Ectodermal cell (in vitro differentiated cells): ENCODE measurements around the gene ARSD.
"Not testable (repeated sequence)": the region's sequence is repeated elsewhere in the genome, so short reads cannot be mapped to it uniquely, and the experiment has no call there.

Experiments
- H3K27ac ChIP-seq: 2 replicates; pipeline ENCODE4 v1.7.0; 2013; ENCODE audit warnings: mild to moderate bottlenecking, low read depth, low read length; ENCODE audit not compliant: insufficient read depth, poor library complexity, severe bottlenecking
- H3K27me3 ChIP-seq: 2 replicates; pipeline ENCODE4 v1.7.0; 2013; ENCODE audit warnings: mild to moderate bottlenecking, low read length; ENCODE audit not compliant: insufficient read depth, control insufficient read depth, poor library complexity, severe bottlenecking
- H3K36me3 ChIP-seq: one replicate; pipeline ENCODE4 v1.7.0; 2013; ENCODE audit warnings: low read length; ENCODE audit not compliant: control insufficient read depth, insufficient read depth
- H3K4me1 ChIP-seq: one replicate; pipeline ENCODE4 v1.7.0; 2013; ENCODE audit warnings: low read length; ENCODE audit not compliant: control insufficient read depth, insufficient read depth
- H3K4me3 ChIP-seq: 2 replicates; pipeline ENCODE4 v1.7.0; 2013; ENCODE audit warnings: low read depth, low read length, control low read depth; ENCODE audit not compliant: insufficient read depth
- H3K9me3 ChIP-seq: 2 replicates; pipeline ENCODE4 v1.7.0; 2013; ENCODE audit warnings: mild to moderate bottlenecking, low read length, moderate library complexity; ENCODE audit not compliant: control insufficient read depth
- WGBS, 2 experiments: methylation state at CpG; one replicate each; pipeline ENCODE4 v1.1.7; 2013; ENCODE audit warnings: missing lambda C conversion rate in 2 of 2; 5-methylcytosine and 5-hydroxymethylcytosine counted together

ARSD gene

DNA sequence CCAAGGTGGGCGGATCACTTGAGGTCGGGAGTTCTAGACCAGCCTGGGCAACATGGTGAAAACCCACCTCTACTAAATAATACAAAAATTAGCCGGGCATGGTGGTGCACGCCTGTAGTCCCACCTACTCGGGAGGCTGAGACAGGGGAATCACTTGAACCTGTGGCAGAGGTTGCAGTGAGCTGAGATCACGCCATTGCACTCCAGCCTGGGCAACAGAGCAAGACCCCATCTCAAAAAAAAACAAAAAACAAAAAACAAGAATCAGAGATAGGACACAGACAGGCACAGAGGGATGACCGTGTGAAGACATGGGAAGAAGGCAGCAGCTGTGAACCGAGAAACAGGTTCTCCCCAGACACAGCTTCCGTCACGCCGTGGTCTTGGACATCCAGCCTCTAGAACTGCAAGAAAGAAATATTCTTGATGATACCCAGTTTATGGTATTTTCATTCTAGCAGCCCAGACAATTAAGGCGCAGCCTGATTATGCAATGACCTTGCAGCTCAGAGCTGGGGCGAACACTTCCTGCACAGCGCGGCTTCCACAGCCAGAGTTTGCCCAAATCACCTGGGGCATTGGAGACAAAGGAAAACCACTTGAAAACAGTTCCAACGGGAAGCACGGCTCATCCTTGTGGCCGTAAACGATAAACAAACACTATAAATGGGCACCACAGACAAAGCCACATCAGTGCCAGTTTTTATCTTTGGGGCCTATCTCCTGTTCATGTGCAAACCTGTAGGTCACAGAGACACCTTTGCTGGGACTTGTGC lies 4.2 kb upstream of the ARSD start:
- no peaks in the 10 kb centered on the region for H3K9me3 ChIP-seq
- H3K4me3 ChIP-seq = no peak overlapping the region
- no peak overlapping the region for H3K27ac ChIP-seq
- no peaks in the 10 kb centered on the region for H3K27me3 ChIP-seq
- no peaks in the 10 kb centered on the region for H3K4me1 ChIP-seq
- 91 to 94% methylated on average over 19 of the region's 19 CpGs for WGBS, 2 experiments
- no peaks in the 10 kb centered on the region for H3K36me3 ChIP-seq

- Histone ChIP-seq H3K27me3 (no peaks in the 10 kb centered on the region), H3K9me3 (no peaks in the 10 kb centered on the region), H3K27ac (no peak overlapping the region), H3K4me3 (no peak overlapping the region), H3K4me1 (no peaks in the 10 kb centered on the region), H3K36me3 (no peaks in the 10 kb centered on the region)
- WGBS, 2 experiments = 13 to 21% methylated on average over 4 of the region's 4 CpGs
Measured at GRCh38 chrX:2931612-2932011, 2.5 kb upstream of the ARSD start.

DNA sequence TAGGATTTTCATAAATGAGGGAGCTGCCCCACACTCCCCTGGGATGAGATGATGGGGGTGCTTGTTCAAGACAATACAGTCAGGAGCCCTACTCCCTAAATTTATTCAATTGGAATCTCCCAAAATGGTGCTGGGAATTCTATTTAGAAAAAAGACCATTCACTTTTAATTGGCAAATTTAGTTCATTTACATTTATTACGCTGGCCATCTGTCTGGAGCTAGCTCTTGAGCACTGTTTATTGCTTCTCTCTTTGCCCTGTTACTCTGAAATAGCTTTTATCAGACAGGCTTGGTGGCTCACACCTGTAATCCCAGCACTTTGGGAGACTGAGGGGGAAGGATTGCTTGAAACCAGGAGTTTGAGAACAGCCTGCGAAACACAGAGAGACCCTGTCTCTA lies 2.0 kb upstream of the ARSD start:
- H3K27me3 ChIP-seq = no peaks in the 10 kb centered on the region
- H3K4me1 ChIP-seq = no peaks in the 10 kb centered on the region
- no peak overlapping the region for H3K27ac ChIP-seq
- no peaks in the 10 kb centered on the region for H3K9me3 ChIP-seq
- no peak overlapping the region for H3K4me3 ChIP-seq
- no peaks in the 10 kb centered on the region for H3K36me3 ChIP-seq
- 26 to 55% methylated on average over 2 of the region's 2 CpGs for WGBS, 2 experiments

DNA sequence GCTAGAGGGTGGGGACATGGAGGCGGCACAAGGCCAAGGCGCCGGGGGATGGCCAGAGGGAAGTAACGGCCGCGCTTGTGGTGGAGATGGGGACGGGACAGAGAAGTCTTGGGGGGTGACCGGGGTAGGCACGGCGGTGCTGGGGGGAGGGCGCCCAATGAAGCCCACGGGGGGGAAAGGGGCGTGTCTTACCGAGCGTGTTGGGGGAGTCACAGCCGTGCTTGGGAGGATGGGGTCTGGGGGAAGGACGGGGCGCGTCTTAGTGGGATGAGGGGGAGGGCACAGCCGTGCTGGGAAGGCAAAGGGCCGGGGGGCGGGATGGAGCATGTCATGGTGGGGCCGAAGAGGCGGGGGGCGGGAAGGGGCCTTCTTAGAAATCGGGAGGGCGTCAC lies 952 bp downstream of the ARSD start:
- Histone ChIP-seq H3K27ac (peak overlapping the region; percentile 88), H3K4me3 (peak overlapping the region; percentile 54), H3K27me3 (no peaks in the 10 kb centered on the region), H3K4me1 (no peaks in the 10 kb centered on the region), H3K9me3 (no peaks in the 10 kb centered on the region), H3K36me3 (no peaks in the 10 kb centered on the region)
- 1% methylated on average over 20 to 27 of the region's 27 CpGs for WGBS, 2 experiments

- H3K4me3 ChIP-seq = no peak overlapping the region
- no peaks in the 10 kb centered on the region for H3K27me3 ChIP-seq
- H3K4me1 ChIP-seq = no peaks in the 10 kb centered on the region
- H3K36me3 ChIP-seq = no peaks in the 10 kb centered on the region
- H3K27ac ChIP-seq = no peak overlapping the region
- no peaks in the 10 kb centered on the region for H3K9me3 ChIP-seq
- 96 to 97% methylated on average over 14 of the region's 15 CpGs for WGBS, 2 experiments
Measured at GRCh38 chrX:2926664-2927275, 2.4 kb downstream of the ARSD start.

DNA sequence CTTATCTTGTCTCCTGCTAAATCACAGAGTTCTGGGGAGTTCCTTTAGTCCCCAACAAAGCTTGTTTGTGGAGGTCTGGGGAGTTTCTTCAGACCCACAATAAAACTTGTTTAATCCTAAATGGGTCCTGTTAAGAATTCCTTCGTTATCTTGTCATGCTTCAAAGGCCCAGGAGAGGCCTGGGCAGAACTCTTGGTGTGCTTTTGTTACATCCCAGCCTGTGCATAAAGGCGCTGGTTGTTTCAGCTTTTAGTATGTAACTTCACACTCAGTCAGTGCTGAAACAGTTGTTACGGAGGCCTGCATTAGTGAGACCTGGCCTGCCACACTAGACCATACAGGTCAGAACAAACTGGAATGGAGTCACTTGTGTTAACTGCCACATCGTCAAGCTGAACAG lies 2.9 kb downstream of the ARSD start:
- not testable (repeated sequence) for H3K27me3 ChIP-seq, H3K27ac ChIP-seq, H3K36me3 ChIP-seq, H3K4me3 ChIP-seq, H3K9me3 ChIP-seq, H3K4me1 ChIP-seq
- 36 to 45% methylated on average over 4 of the region's 4 CpGs for whole genome bisulfite sequencing, 2 experiments

DNA sequence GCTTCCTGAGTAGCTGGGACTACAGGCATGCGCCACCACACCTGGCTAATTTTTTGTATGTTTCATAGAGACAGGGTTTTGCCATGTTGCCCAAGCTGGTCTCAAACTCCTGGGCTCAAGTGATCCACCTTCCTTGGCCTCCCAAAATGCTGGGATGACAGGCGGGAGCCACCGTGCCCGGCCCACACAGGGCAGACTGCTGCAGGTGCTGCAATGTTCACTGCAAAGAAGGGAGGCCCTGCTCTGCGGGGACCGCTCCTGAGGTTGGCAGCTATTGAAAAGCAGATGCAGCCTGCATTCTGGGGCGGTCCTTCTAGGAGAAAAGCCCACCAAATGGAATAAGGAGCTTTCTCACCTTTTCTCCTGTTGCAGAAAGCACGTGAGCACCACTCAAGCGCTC lies 5.0 kb downstream of the ARSD start:
- H3K27ac ChIP-seq = no peak overlapping the region
- H3K27me3 ChIP-seq = no peaks in the 10 kb centered on the region
- 91 to 93% methylated on average over 9 of the region's 9 CpGs for WGBS, 2 experiments
- H3K4me3 ChIP-seq = no peak overlapping the region
- no peaks in the 10 kb centered on the region for H3K36me3 ChIP-seq
- no peaks in the 10 kb centered on the region for H3K4me1 ChIP-seq
- no peaks in the 10 kb centered on the region for H3K9me3 ChIP-seq

DNA sequence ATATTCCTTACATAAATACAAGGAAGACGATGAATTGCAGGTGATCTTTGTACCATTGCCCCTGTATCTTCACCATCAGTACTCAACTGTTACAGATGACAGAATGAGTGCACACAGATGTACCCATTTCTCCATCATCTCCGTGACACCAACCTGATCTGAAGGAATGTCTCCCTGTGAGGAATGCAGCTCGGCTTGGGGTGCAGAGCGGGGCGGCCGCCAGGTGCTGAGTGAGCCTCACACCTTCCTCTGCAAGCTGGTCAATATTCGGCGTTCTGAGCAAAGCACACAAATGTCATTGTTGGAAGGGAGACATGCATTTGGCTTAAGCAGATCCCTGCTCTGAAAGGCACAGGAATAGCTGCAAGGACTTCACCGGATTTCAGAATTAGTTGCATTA lies 7.4 kb downstream of the ARSD start:
- 93 to 95% methylated on average over 9 of the region's 9 CpGs for WGBS, 2 experiments
- Histone ChIP-seq H3K27ac (no peak overlapping the region), H3K9me3 (no peaks in the 10 kb centered on the region), H3K4me1 (no peaks in the 10 kb centered on the region), H3K27me3 (no peaks in the 10 kb centered on the region), H3K36me3 (no peaks in the 10 kb centered on the region), H3K4me3 (no peak overlapping the region)

- no peaks in the 10 kb centered on the region for H3K27me3 ChIP-seq
- no peak overlapping the region for H3K4me3 ChIP-seq
- H3K4me1 ChIP-seq = no peaks in the 10 kb centered on the region
- 88 to 98% methylated on average over 1 of the region's 1 CpG for whole genome bisulfite sequencing, 2 experiments
- no peaks in the 10 kb centered on the region for H3K36me3 ChIP-seq
- H3K9me3 ChIP-seq = no peaks in the 10 kb centered on the region
- H3K27ac ChIP-seq = no peak overlapping the region
Measured at GRCh38 chrX:2921193-2921592, 7.9 kb downstream of the ARSD start.

DNA sequence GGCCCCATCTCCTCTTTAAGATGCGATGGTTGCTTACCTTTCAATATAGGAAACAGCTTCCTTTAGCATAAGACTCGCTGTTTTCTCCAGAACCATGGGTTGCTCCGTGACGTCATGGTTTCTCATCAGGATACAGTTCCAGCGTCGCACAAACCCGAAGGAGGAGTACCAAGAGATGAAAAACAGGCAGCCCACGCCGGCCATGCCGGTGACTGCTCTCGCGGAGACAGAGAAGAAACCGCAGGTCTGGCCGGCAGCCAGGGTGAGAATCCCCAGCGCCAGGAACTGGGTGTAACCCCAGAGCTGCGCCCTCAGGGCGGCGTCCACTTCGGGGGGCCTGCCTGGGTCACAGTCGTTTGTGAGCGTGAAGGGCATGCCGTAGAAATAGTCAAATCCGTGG lies 11.4 kb downstream of the ARSD start:
- Histone ChIP-seq H3K9me3 (no peaks in the 10 kb centered on the region), H3K27me3 (no peaks in the 10 kb centered on the region), H3K27ac (no peak overlapping the region), H3K36me3 (no peaks in the 10 kb centered on the region), H3K4me3 (no peak overlapping the region), H3K4me1 (no peaks in the 10 kb centered on the region)
- WGBS, 2 experiments = 92 to 97% methylated on average over 23 of the region's 23 CpGs
